ENCODE results near the gene TFAP2E. TPM values are rescaled to one million over a fixed set of nuclear protein-coding genes. Genes with fewer than 3 reads are reported as not detected.
A peak's percentile ranks its signal among the peaks of the same experiment; 100 is the strongest.

The TFAP2E gene
- polyA plus RNA-seq (ENCODE audit: insufficient read length in 12 of 12): 1 to 10 TPM in 2 of 12 donors, under 1 TPM in 8, not detected in 2; 0.31 to 2.3 (median 0.57) TPM
- long read RNA-seq, donor 1: 0 reads
- long read RNA-seq, donor 2: 0 reads
- long read RNA-seq, donor 3: 0 reads
- long read RNA-seq, donor 4: 0 reads
- long read RNA-seq, donor 5: 0 reads
- long read RNA-seq, donor 6: 0 reads
- long read RNA-seq, donor 7: 0 reads
- long read RNA-seq, donor 8: 0 reads
- long read RNA-seq, donor 9: 0 reads
- long read RNA-seq, donor 10: 0 reads
- long read RNA-seq, donor 11, partial matches to known transcripts: 148 of 148 reads
- long read RNA-seq, donor 11, other reads (novel, unspliced or antisense): 0 of 148 reads

GRCh38 chr1:35573198-35574124 lies at the start of gene TFAP2E:
Gene TFAP2E, plus strand, starts transcription at chr1:35573314. Its CDS starts 264 bp downstream, at chr1:35573578.
- no peak for DNase-seq

- DNase-seq: no peak
These were observed 49.0 kb upstream of the TFAP2E start for GRCh38 chr1:35524106-35524505.

GRCh38 chr1:35530168-35530567 lies 42.9 kb upstream of the TFAP2E start:
- DNase-seq: no peak

- no peak for DNase-seq
These were observed 42.2 kb upstream of the TFAP2E start for GRCh38 chr1:35530946-35531345.

GRCh38 chr1:35531368-35531767 lies 41.7 kb upstream of the TFAP2E start:
- DNase-seq: no peak

- DNase-seq: peak; percentile 30
These were observed 40.5 kb upstream of the TFAP2E start for GRCh38 chr1:35532497-35533223.

GRCh38 chr1:35533586-35533985 lies 39.5 kb upstream of the TFAP2E start:
- no peak for DNase-seq

GRCh38 chr1:35535243-35535642 lies 37.9 kb upstream of the TFAP2E start:
- no peak for DNase-seq

GRCh38 chr1:35536556-35537162 lies 36.5 kb upstream of the TFAP2E start:
- no peak for DNase-seq

- DNase-seq: no peak
These were observed 35.3 kb upstream of the TFAP2E start for GRCh38 chr1:35537806-35538205.

GRCh38 chr1:35539073-35539823 lies 33.9 kb upstream of the TFAP2E start:
- DNase-seq: no peak

GRCh38 chr1:35539824-35540261 lies 33.3 kb upstream of the TFAP2E start:
- no peak for DNase-seq

GRCh38 chr1:35544976-35545375 lies 28.1 kb upstream of the TFAP2E start:
- no peak for DNase-seq

GRCh38 chr1:35546614-35547013 lies 26.5 kb upstream of the TFAP2E start:
- no peak for DNase-seq

- no peak for DNase-seq
These were observed 19.3 kb upstream of the TFAP2E start for GRCh38 chr1:35553851-35554250.

GRCh38 chr1:35554266-35555211 lies 18.6 kb upstream of the TFAP2E start:
- no peak for DNase-seq

GRCh38 chr1:35555212-35555584 lies 17.9 kb upstream of the TFAP2E start:
- DNase-seq: no peak

GRCh38 chr1:35555601-35556477 lies 17.3 kb upstream of the TFAP2E start:
- DNase-seq: no peak
